WTC11 (cell line): ENCODE measurements around the gene ISL2. TPM values are rescaled to one million over a fixed set of nuclear protein-coding genes. Genes with fewer than 3 reads are reported as not detected.

Source experiments
- ATAC-seq: fragments of 200-7000 bp; cut with Tn5 transposase; 2 replicates; pipeline ENCODE4 v1.10.0; 2021; ENCODE audit warnings: mild to moderate bottlenecking, moderate library complexity
- CTCF ChIA-PET: fragments of 300-600 bp; sonication (Branson Sonifier 250); formaldehyde crosslinking; loops from one replicate; lab custom pipeline; 2021; ENCODE audit warnings: antibody characterized with exemption; lab: Charles Lee
- POLR2A ChIA-PET: fragments of 350-600 bp; sonication (Branson Sonifier 250); formaldehyde crosslinking; loops from one replicate; lab custom pipeline; 2021; ENCODE audit warnings: antibody characterized with exemption; lab: Charles Lee
- DNase-seq: peaks from one replicate; pipeline ENCODE4 v3.0.0; 2021; ENCODE audit warnings: low spot score
- H3K27ac Mint-ChIP-seq: 2 replicates; pipeline ENCODE4 v1.8.0; 2021; ENCODE audit warnings: mixed read lengths
- H3K27me3 Mint-ChIP-seq: 2 replicates; pipeline ENCODE4 v1.8.0; 2021; ENCODE audit warnings: low read depth, mild to moderate bottlenecking, moderate library complexity, mixed read lengths
- H3K36me3 Mint-ChIP-seq: 2 replicates; pipeline ENCODE4 v1.8.0; 2021; ENCODE audit warnings: mixed read lengths
- H3K4me1 Mint-ChIP-seq: 2 replicates; pipeline ENCODE4 v1.8.0; 2022; ENCODE audit warnings: mixed read lengths
- H3K4me3 Mint-ChIP-seq: 2 replicates; pipeline ENCODE4 v1.8.0; 2021; ENCODE audit warnings: mild to moderate bottlenecking, moderate library complexity, mixed read lengths
- H3K9me3 Mint-ChIP-seq: 2 replicates; pipeline ENCODE4 v1.8.0; 2021; ENCODE audit warnings: mixed read lengths
- ATF1 ChIP-seq: sonication (generic); formaldehyde crosslinking; IDR thresholded peaks from 2 replicates; pipeline ENCODE4 v1.8.1; 2023; ENCODE audit warnings: mild to moderate bottlenecking, moderate library complexity, missing genetic modification reagents
- CREM ChIP-seq: sonication (generic); formaldehyde crosslinking; IDR thresholded peaks from 2 replicates; pipeline ENCODE4 v1.8.1; 2022; ENCODE audit warnings: mild to moderate bottlenecking, missing genetic modification reagents, moderate library complexity
- ESRRA ChIP-seq: sonication (generic); formaldehyde crosslinking; IDR thresholded peaks from 2 replicates; pipeline ENCODE4 v1.8.1; 2022; ENCODE audit warnings: mild to moderate bottlenecking, missing genetic modification reagents, borderline replicate concordance
- GABPB1 ChIP-seq: sonication (generic); formaldehyde crosslinking; IDR thresholded peaks from 2 replicates; pipeline ENCODE4 v1.8.1; 2023; ENCODE audit warnings: mild to moderate bottlenecking, missing genetic modification reagents
- JAZF1 ChIP-seq: fragments of 250-450 bp; sonication (Bioruptor Pico); IDR thresholded peaks from 2 replicates; pipeline ENCODE4 v1.9.0; 2021; ENCODE audit warnings: moderate library complexity, mild to moderate bottlenecking, inconsistent platforms
- NFE2L1 ChIP-seq: sonication (generic); formaldehyde crosslinking; IDR thresholded peaks from 2 replicates; pipeline ENCODE4 v1.8.1; 2023; ENCODE audit warnings: missing genetic modification reagents
- NFYB ChIP-seq: sonication (generic); formaldehyde crosslinking; conservative IDR thresholded peaks from 2 replicates; pipeline ENCODE4 v1.8.0; 2022; ENCODE audit warnings: low read depth, missing genetic modification reagents
- NR1H2 ChIP-seq: sonication (generic); formaldehyde crosslinking; IDR thresholded peaks from 2 replicates; pipeline ENCODE4 v1.9.0; 2021; ENCODE audit warnings: mild to moderate bottlenecking, moderate library complexity, missing genetic modification reagents
- OVOL2 ChIP-seq: fragments of 250-450 bp; sonication (Bioruptor Pico); IDR thresholded peaks from 2 replicates; pipeline ENCODE4 v1.9.0; 2021; ENCODE audit warnings: mild to moderate bottlenecking, borderline replicate concordance
- PRRX2 ChIP-seq: fragments of 250-450 bp; sonication (Bioruptor Pico); IDR thresholded peaks from 2 replicates; pipeline ENCODE4 v1.8.0; 2021; ENCODE audit warnings: mild to moderate bottlenecking
- RORB ChIP-seq: fragments of 250-450 bp; sonication (Bioruptor Pico); IDR thresholded peaks from 2 replicates; pipeline ENCODE4 v1.9.0; 2021; ENCODE audit warnings: mild to moderate bottlenecking
- ZBTB21 ChIP-seq: sonication (generic); formaldehyde crosslinking; IDR thresholded peaks from 2 replicates; pipeline ENCODE4 v1.8.1; 2023; ENCODE audit warnings: mild to moderate bottlenecking, missing genetic modification reagents, borderline replicate concordance
- ZNF121 ChIP-seq: sonication (generic); formaldehyde crosslinking; IDR thresholded peaks from 2 replicates; pipeline ENCODE4 v1.8.0; 2023; ENCODE audit warnings: missing genetic modification reagents
- ZNF232 ChIP-seq: sonication (generic); formaldehyde crosslinking; IDR thresholded peaks from 2 replicates; pipeline ENCODE4 v1.8.0; 2022; ENCODE audit warnings: mild to moderate bottlenecking, missing genetic modification reagents
- ZNF423 ChIP-seq: fragments of 250-450 bp; sonication (Bioruptor Pico); IDR thresholded peaks from 2 replicates; pipeline ENCODE4 v2.1.2; 2022; ENCODE audit warnings: mild to moderate bottlenecking, moderate library complexity
- total RNA-seq: library from RNA; stranded (reverse); gene quantifications from 3 replicates; pipeline ENCODE4 v1.2.3, GENCODE V29; 2021
- TF ChIP-seq, protein P1 (sequence below): sonication (generic); formaldehyde crosslinking; IDR thresholded peaks from 2 replicates; pipeline ENCODE4 v1.8.1; 2023; ENCODE audit warnings: mild to moderate bottlenecking, missing genetic modification reagents, borderline replicate concordance
- TF ChIP-seq, protein P2 (sequence below): sonication (generic); formaldehyde crosslinking; IDR thresholded peaks from 2 replicates; pipeline ENCODE4 v1.8.0; 2023; ENCODE audit warnings: missing genetic modification reagents, mild to moderate bottlenecking, borderline replicate concordance
- TF ChIP-seq, protein P3 (sequence below): sonication (generic); formaldehyde crosslinking; IDR thresholded peaks from 2 replicates; pipeline ENCODE4 v1.8.0; 2022; ENCODE audit warnings: mild to moderate bottlenecking, missing genetic modification reagents
- TF ChIP-seq, protein P4 (sequence below): sonication (generic); formaldehyde crosslinking; IDR thresholded peaks from 2 replicates; pipeline ENCODE4 v1.8.1; 2023; ENCODE audit warnings: mild to moderate bottlenecking, moderate library complexity, missing genetic modification reagents
- TF ChIP-seq, protein P5 (sequence below): fragments of 250-450 bp; sonication (Bioruptor Pico); IDR thresholded peaks from 2 replicates; pipeline ENCODE4 v1.9.0; 2021; ENCODE audit warnings: mild to moderate bottlenecking
- TF ChIP-seq, protein P6 (sequence below): sonication (generic); formaldehyde crosslinking; IDR thresholded peaks from 2 replicates; pipeline ENCODE4 v1.8.0; 2022; ENCODE audit warnings: mild to moderate bottlenecking, missing genetic modification reagents
- TF ChIP-seq, protein P7 (sequence below): sonication (generic); formaldehyde crosslinking; conservative IDR thresholded peaks from 2 replicates; pipeline ENCODE4 v1.8.1; 2022; ENCODE audit warnings: mild to moderate bottlenecking, missing genetic modification reagents
- TF ChIP-seq, protein P8 (sequence below): sonication (generic); formaldehyde crosslinking; IDR thresholded peaks from 2 replicates; pipeline ENCODE4 v1.8.1; 2022; ENCODE audit warnings: low read depth, mild to moderate bottlenecking, moderate library complexity, missing genetic modification reagents, borderline replicate concordance

ISL2 gene
- total RNA-seq, 1 experiment from 2014 or later = 0.24 TPM

DNA sequence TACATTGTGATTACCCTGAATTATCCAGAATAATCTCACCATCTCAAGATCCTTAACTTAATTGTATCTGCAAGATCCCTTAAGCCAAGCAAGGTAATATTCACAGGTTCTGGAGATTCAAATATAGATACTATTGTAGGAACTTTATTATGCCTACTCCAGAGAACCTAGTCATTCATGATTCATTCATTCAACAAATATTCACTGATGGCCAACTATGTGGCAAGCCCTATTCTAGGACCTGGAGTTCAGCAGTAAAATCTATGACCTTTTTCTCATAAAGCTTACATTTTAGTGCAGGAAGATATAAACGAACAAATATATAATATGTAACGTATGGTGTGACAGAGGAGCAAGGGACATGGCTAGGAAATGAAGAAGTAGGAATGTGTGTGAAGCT is 49.6 kb downstream of the ISL2 start:
- H3K27me3 Mint-ChIP-seq = no peaks in the 10 kb centered on the region; the same call in 1 of the 2 replicates
- TF ChIP-seq, protein P1, sequence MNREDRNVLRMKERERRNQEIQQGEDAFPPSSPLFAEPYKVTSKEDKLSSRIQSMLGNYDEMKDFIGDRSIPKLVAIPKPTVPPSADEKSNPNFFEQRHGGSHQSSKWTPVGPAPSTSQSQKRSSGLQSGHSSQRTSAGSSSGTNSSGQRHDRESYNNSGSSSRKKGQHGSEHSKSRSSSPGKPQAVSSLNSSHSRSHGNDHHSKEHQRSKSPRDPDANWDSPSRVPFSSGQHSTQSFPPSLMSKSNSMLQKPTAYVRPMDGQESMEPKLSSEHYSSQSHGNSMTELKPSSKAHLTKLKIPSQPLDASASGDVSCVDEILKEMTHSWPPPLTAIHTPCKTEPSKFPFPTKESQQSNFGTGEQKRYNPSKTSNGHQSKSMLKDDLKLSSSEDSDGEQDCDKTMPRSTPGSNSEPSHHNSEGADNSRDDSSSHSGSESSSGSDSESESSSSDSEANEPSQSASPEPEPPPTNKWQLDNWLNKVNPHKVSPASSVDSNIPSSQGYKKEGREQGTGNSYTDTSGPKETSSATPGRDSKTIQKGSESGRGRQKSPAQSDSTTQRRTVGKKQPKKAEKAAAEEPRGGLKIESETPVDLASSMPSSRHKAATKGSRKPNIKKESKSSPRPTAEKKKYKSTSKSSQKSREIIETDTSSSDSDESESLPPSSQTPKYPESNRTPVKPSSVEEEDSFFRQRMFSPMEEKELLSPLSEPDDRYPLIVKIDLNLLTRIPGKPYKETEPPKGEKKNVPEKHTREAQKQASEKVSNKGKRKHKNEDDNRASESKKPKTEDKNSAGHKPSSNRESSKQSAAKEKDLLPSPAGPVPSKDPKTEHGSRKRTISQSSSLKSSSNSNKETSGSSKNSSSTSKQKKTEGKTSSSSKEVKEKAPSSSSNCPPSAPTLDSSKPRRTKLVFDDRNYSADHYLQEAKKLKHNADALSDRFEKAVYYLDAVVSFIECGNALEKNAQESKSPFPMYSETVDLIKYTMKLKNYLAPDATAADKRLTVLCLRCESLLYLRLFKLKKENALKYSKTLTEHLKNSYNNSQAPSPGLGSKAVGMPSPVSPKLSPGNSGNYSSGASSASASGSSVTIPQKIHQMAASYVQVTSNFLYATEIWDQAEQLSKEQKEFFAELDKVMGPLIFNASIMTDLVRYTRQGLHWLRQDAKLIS (CRISPR knock-in tag) = no peak
- no peak for TF ChIP-seq ATF1 (CRISPR knock-in tag)
- TF ChIP-seq RORB = no peak
- TF ChIP-seq ZNF121 (CRISPR knock-in tag) = no peak
- TF ChIP-seq ESRRA (CRISPR knock-in tag) = no peak
- no peak for TF ChIP-seq JAZF1 (CRISPR knock-in tag)
- TF ChIP-seq, all 79 proteins: peak for 0
- Mint-ChIP-seq H3K9me3 (no peaks in the 10 kb centered on the region), H3K4me1 (no peaks in the 10 kb centered on the region), H3K36me3 (no peaks in the 10 kb centered on the region), H3K4me3 (no peak overlapping the region), H3K27ac (no peak overlapping the region)
- ChIA-PET CTCF (no interaction called here), POLR2A (no interaction called here)
- DNase-seq = no peak
- ATAC-seq = no peak

DNA sequence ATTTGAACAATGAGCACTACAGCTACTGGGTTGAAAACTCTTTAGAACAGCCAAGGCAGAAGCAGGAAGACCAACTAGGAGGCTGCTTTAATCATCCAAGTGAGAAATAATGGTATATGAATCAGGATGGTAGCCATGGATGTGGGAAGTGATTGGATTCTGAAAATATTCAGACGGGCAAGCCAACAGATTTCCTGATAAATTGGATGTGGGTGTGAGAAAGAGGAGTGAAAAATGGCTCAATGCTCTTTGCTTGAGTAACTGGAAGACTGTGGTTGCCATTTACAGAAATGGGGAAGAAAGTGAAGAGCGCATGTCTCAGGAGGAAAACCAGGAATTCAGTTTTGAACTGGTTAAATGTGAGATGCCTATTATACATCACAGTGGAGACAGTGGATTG is 50.4 kb downstream of the ISL2 start:
- no peaks in the 10 kb centered on the region; the same call in 1 of the 2 replicates for H3K27me3 Mint-ChIP-seq
- no peak for ATAC-seq
- H3K36me3 Mint-ChIP-seq = no peaks in the 10 kb centered on the region
- no peak overlapping the region for H3K4me3 Mint-ChIP-seq
- DNase-seq = no peak
- ChIA-PET POLR2A (no interaction called here), CTCF (no interaction called here)
- H3K4me1 Mint-ChIP-seq = no peaks in the 10 kb centered on the region
- no peak overlapping the region for H3K27ac Mint-ChIP-seq
- H3K9me3 Mint-ChIP-seq = no peaks in the 10 kb centered on the region
- TF ChIP-seq, protein P2, sequence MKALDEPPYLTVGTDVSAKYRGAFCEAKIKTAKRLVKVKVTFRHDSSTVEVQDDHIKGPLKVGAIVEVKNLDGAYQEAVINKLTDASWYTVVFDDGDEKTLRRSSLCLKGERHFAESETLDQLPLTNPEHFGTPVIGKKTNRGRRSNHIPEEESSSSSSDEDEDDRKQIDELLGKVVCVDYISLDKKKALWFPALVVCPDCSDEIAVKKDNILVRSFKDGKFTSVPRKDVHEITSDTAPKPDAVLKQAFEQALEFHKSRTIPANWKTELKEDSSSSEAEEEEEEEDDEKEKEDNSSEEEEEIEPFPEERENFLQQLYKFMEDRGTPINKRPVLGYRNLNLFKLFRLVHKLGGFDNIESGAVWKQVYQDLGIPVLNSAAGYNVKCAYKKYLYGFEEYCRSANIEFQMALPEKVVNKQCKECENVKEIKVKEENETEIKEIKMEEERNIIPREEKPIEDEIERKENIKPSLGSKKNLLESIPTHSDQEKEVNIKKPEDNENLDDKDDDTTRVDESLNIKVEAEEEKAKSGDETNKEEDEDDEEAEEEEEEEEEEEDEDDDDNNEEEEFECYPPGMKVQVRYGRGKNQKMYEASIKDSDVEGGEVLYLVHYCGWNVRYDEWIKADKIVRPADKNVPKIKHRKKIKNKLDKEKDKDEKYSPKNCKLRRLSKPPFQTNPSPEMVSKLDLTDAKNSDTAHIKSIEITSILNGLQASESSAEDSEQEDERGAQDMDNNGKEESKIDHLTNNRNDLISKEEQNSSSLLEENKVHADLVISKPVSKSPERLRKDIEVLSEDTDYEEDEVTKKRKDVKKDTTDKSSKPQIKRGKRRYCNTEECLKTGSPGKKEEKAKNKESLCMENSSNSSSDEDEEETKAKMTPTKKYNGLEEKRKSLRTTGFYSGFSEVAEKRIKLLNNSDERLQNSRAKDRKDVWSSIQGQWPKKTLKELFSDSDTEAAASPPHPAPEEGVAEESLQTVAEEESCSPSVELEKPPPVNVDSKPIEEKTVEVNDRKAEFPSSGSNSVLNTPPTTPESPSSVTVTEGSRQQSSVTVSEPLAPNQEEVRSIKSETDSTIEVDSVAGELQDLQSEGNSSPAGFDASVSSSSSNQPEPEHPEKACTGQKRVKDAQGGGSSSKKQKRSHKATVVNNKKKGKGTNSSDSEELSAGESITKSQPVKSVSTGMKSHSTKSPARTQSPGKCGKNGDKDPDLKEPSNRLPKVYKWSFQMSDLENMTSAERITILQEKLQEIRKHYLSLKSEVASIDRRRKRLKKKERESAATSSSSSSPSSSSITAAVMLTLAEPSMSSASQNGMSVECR (CRISPR knock-in tag) = no peak
- TF ChIP-seq, protein P3, sequence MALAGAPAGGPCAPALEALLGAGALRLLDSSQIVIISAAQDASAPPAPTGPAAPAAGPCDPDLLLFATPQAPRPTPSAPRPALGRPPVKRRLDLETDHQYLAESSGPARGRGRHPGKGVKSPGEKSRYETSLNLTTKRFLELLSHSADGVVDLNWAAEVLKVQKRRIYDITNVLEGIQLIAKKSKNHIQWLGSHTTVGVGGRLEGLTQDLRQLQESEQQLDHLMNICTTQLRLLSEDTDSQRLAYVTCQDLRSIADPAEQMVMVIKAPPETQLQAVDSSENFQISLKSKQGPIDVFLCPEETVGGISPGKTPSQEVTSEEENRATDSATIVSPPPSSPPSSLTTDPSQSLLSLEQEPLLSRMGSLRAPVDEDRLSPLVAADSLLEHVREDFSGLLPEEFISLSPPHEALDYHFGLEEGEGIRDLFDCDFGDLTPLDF (CRISPR knock-in tag) = no peak
- TF ChIP-seq ZBTB21 (CRISPR knock-in tag) (no peak), GABPB1 (CRISPR knock-in tag) (no peak), CREM (no peak), ZNF423 (no peak), NR1H2 (CRISPR knock-in tag) (no peak), OVOL2 (CRISPR knock-in tag) (no peak), ZNF232 (CRISPR knock-in tag) (no peak), NFYB (CRISPR knock-in tag) (no peak), PRRX2 (CRISPR knock-in tag) (no peak), NFE2L1 (no peak)
- TF ChIP-seq, protein P4, sequence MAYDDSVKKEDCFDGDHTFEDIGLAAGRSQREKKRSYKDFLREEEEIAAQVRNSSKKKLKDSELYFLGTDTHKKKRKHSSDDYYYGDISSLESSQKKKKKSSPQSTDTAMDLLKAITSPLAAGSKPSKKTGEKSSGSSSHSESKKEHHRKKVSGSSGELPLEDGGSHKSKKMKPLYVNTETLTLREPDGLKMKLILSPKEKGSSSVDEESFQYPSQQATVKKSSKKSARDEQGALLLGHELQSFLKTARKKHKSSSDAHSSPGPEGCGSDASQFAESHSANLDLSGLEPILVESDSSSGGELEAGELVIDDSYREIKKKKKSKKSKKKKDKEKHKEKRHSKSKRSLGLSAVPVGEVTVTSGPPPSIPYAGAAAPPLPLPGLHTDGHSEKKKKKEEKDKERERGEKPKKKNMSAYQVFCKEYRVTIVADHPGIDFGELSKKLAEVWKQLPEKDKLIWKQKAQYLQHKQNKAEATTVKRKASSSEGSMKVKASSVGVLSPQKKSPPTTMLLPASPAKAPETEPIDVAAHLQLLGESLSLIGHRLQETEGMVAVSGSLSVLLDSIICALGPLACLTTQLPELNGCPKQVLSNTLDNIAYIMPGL = no peak
- TF ChIP-seq, protein P5, sequence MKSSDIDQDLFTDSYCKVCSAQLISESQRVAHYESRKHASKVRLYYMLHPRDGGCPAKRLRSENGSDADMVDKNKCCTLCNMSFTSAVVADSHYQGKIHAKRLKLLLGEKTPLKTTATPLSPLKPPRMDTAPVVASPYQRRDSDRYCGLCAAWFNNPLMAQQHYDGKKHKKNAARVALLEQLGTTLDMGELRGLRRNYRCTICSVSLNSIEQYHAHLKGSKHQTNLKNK (CRISPR knock-in tag) = no peak
- TF ChIP-seq, protein P6, sequence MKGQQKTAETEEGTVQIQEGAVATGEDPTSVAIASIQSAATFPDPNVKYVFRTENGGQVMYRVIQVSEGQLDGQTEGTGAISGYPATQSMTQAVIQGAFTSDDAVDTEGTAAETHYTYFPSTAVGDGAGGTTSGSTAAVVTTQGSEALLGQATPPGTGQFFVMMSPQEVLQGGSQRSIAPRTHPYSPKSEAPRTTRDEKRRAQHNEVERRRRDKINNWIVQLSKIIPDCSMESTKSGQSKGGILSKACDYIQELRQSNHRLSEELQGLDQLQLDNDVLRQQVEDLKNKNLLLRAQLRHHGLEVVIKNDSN (CRISPR knock-in tag) = no peak
- TF ChIP-seq, protein P7, sequence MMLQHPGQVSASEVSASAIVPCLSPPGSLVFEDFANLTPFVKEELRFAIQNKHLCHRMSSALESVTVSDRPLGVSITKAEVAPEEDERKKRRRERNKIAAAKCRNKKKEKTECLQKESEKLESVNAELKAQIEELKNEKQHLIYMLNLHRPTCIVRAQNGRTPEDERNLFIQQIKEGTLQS (CRISPR knock-in tag) = no peak
- TF ChIP-seq, protein P8, sequence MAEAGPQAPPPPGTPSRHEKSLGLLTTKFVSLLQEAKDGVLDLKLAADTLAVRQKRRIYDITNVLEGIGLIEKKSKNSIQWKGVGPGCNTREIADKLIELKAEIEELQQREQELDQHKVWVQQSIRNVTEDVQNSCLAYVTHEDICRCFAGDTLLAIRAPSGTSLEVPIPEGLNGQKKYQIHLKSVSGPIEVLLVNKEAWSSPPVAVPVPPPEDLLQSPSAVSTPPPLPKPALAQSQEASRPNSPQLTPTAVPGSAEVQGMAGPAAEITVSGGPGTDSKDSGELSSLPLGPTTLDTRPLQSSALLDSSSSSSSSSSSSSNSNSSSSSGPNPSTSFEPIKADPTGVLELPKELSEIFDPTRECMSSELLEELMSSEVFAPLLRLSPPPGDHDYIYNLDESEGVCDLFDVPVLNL = no peak
